Astrocyte of the cerebellum (primary cell): Measurements from ENCODE around the gene SAPCD1.

Experiments
- DNase-seq: peaks from one replicate; pipeline ENCODE4 v3.0.0-alpha.2; 2011; ENCODE audit warnings: low read depth
- H3K4me3 ChIP-seq: 2 replicates; pipeline ENCODE4 v1.5.1; 2011; ENCODE audit warnings: mild to moderate bottlenecking, low read depth, low read length, moderate library complexity
- in situ Hi-C: cut with HindIII; loops from 2 replicates; pipeline ENCODE4 v1.10.0; 2017; ENCODE audit warnings: low sequenced_read_pairs
- TF ChIP-seq, protein P1 (sequence below): IDR thresholded peaks from 2 replicates; pipeline ENCODE4 v1.5.1; 2012; ENCODE audit warnings: low read length, low read depth, moderate library complexity, mild to moderate bottlenecking; ENCODE audit errors: missing control alignments

SAPCD1 gene

DNA sequence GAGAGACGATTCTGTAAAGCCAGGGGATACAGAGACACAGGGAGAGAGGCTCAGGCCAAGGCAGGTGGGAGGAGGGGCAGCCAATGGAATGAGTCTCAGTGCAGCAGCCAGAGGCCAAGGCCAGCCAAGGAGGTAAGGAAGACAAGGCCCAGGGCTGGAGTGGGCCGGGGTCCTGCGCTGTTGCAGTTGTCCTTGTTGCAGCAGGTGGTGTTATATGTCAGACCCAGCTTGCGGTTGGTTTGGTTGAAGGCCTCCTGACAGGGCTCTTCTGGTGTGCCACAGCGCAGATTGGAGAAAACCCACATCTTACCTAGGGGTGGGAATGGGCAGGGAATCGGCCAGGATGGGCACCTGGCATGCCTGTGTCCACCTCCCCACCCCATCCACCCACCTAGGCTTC is 43.5 kb upstream of the SAPCD1 start:
- TF ChIP-seq, protein P1, sequence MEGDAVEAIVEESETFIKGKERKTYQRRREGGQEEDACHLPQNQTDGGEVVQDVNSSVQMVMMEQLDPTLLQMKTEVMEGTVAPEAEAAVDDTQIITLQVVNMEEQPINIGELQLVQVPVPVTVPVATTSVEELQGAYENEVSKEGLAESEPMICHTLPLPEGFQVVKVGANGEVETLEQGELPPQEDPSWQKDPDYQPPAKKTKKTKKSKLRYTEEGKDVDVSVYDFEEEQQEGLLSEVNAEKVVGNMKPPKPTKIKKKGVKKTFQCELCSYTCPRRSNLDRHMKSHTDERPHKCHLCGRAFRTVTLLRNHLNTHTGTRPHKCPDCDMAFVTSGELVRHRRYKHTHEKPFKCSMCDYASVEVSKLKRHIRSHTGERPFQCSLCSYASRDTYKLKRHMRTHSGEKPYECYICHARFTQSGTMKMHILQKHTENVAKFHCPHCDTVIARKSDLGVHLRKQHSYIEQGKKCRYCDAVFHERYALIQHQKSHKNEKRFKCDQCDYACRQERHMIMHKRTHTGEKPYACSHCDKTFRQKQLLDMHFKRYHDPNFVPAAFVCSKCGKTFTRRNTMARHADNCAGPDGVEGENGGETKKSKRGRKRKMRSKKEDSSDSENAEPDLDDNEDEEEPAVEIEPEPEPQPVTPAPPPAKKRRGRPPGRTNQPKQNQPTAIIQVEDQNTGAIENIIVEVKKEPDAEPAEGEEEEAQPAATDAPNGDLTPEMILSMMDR, result no peak
- no peak overlapping the region for H3K4me3 ChIP-seq
- in situ Hi-C loops, result no loop called here
- no peak for DNase-seq

DNA sequence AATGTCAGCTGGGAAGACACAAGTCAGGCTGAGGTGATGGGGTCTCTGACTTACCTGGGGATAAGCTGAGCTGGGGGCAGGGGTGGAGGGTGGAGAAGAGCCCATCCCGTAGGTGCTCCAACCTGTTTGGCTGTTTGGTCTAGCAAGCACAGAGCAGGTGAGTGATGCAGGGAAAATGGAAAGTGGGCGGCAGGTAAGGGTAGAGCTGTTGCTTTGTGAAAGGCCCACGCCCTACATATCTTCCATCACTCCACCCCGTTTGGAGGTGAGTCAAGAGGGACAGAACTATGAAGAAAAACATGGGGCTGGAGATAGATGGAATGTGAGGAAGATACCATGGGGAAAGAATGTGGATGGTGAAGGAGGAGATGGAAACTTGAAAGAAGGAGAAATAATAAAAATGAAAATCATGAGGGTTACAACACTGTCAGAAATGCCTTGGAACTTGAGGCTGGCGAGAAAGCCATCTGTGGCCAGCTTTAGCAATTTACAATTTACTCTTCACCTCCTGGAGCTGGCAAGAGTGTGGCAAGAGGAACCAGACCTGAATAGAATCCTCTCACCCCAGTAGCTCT is 42.2 kb upstream of the SAPCD1 start:
- DNase-seq, result no peak
- in situ Hi-C loops, result no loop called here
- TF ChIP-seq, protein P1, result no peak
- no peak overlapping the region for H3K4me3 ChIP-seq

DNA sequence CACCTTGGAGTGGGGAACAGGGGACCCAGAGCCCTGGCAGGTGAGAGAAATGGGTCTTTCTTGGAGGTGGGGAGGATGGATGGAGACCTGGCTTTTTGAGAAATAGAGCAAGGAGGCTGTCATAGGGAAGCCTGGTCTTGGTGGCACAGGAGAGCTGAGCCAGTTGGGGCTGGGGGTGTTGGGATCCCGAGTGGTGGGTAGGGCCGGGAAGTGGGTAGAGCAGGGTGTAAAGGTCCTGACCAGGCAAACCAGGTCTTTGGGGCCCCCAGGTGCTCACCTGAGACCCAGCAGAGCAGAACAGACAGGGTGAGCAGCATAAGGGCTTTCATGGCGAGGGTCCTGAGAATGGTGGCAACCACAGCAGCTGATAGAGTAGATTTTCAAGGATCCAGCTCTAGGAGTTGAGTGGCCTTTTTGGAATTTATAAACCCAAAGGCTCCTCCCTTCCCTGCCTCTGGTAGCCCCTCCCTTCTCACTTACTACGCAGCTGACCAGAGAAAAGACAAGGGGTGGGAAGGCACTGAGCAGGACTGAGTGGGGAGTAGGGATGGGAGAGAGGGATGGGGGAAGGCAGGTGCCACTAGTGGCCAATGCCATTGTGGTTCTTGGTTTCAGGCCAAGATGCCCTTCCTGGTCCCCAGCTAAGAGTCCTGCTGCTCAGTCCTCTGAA is 41.0 kb upstream of the SAPCD1 start, which contains the start of gene LY6G6C:
Gene LY6G6C, minus strand, starts transcription at position 396 of the 670 bp plus-strand sequence. Its CDS starts 67 bp downstream, at position 329.
- DNase-seq, result no peak
- in situ Hi-C loops, result no loop called here
- no peak within 1 kb of the TSS for H3K4me3 ChIP-seq
- TF ChIP-seq, protein P1, result no peak

DNA sequence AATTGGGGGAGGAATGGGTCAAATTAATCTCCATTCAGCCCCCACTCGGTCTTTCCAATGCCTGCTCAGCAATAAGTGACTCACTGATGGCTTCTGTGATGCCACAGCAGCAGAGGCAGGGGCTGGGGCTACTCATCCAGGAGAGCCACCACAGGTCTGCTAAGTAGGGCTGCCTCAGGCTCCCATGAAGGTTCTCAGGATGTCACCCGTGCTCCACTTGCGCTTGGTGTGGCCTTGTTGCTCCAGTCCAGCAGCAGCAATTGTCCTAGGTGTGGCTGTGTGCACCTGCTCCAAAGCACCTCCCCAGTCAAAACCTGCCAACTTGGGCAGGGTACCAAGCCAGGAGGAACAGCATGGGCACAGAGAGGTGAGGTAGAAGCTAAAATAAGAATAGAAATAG is 40.3 kb upstream of the SAPCD1 start:
- no peak overlapping the region for H3K4me3 ChIP-seq
- no peak for DNase-seq
- in situ Hi-C loops, result no loop called here
- TF ChIP-seq, protein P1, result no peak

DNA sequence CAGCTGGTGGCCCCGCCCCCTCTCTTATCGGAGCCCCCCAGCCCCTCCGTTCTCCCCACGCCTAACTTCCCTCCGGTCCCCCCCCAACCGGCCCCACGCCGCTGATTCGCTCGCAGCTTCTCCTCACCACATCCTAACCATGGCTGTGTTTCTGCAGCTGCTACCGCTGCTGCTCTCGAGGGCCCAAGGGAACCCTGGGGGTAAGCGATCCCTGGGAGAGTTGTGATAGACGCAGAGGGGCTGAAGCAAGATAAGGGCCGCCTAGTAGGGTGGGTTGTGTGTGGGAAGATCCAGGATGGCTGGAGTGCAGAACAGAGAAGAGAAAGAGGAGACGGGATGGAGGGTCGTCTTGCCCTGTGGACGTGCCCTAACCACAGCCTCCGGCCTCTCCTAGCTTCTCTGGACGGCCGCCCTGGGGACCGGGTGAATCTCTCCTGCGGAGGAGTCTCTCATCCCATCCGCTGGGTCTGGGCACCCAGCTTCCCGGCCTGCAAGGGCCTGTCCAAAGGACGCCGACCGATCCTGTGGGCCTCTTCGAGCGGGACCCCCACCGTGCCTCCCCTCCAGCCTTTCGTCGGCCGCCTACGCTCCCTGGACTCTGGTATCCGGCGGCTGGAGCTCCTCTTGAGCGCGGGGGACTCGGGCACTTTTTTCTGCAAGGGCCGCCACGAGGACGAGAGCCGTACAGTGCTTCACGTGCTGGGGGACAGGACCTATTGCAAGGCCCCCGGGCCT is 39.0 kb upstream of the SAPCD1 start, which contains the start of gene MPIG6B:
Gene MPIG6B, plus strand, starts transcription at position 129 of the 735 bp plus-strand sequence. Its CDS starts 11 bp downstream, at position 140.
- TF ChIP-seq, protein P1, result no peak
- in situ Hi-C loops, result no loop called here
- no peak within 1 kb of the TSS for H3K4me3 ChIP-seq
- DNase-seq, result no peak

DNA sequence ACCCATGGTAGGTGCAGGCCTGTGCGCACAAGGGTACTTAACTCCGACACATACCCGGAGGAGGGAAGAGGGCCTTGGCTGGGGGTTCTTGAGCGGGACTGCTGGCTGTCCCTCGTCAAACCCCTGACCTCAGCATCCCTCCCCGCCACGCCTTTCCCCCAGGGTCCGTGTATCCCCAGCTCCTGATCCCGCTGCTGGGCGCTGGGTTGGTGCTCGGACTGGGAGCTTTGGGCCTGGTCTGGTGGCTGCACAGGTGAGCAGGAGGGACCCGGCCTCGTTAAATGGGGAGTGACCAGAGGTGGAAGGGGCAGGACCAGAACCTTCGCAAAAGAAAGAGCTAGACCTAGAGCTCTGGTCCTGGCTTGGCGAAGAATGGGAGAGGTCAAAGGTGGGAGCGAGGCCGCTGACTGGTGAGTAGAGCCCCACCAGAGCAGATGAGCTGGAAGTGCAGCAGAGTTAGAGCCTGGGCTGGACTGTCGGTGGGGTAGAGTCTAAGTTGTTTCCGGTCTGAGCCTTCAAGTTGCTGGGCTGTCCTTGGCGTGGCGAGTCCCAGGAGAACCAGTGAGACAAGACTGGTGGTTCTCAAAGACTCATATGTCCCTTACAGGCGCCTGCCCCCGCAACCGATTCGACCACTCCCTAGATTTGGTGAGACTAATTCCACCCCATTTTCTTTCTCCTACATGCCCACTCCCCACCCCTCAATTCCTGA is 38.3 kb upstream of the SAPCD1 start:
- in situ Hi-C loops, result no loop called here
- H3K4me3 ChIP-seq, result no peak overlapping the region
- DNase-seq, result no peak
- TF ChIP-seq, protein P1, result no peak
